ENCODE measurements around the gene SLC39A11. TPM values are rescaled to one million over a fixed set of nuclear protein-coding genes. Genes with fewer than 3 reads are reported as not detected.
"Not testable (repeated sequence)": the region's sequence is repeated elsewhere in the genome, so short reads cannot be mapped to it uniquely, and the experiment has no call there.

SLC39A11 gene
- total RNA-seq, 1 experiment from 2014 or later, result 8.6 TPM

DNA sequence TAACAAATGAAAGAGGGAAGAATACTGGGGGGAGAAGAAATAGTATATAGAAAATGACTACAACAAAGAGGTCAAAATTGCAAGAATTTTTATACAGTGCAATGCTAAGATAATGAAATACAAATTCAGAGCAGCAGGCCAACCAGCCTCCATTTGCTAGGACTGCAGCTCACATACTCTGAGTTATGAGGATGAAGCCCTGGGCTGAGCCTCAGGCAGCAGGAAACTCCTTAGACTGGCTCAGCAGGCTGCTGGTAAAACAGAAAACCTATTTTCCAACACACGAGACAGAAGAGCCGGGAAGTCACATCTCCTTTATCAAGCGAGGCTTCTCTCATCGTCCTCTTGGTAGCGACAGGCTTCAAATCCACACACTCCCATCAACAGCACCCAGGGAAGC, 296.5 kb downstream of the SLC39A11 start:
- DNase-seq (ENCODE audit: low read depth), result no peak

DNA sequence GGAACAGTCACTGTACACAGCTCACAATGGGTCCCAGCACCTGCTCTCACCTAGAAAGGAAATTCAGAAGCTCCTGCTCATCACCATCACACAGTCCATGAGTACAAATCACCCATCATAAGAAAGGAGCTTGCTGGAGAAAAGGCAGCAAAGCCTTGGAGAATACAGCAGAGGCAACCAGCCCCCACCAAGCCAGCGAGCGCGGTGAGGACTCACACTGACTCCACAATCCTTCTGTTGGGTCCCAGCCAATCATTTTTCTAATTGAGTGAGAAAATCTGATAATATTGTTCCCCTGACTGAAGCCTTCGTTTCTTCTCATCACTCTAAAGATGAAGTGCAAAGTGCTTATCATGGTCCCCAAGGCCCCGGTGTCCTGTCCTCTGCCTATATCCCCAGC, 298.3 kb downstream of the SLC39A11 start:
- DNase-seq (ENCODE audit: low read depth), result no peak

DNA sequence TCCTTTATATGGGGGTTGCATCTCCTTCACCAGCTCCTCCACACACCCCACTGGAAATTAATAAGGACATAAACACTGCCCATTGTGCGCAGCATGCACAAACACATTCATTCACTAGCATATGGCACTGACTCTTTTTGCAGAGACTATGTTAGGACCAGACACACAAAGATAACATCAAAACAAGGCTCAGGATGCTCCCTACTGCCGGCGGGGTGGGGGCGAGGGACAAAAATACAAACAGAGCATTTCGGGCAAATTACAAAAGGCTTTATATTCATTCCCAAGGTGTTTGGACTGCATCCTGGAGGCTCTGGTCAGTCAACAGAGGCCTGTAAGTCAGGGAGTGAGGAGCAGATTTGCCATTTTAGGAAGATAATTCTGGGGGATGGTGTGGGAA, 299.7 kb downstream of the SLC39A11 start:
- DNase-seq (ENCODE audit: low read depth), result no peak

DNA sequence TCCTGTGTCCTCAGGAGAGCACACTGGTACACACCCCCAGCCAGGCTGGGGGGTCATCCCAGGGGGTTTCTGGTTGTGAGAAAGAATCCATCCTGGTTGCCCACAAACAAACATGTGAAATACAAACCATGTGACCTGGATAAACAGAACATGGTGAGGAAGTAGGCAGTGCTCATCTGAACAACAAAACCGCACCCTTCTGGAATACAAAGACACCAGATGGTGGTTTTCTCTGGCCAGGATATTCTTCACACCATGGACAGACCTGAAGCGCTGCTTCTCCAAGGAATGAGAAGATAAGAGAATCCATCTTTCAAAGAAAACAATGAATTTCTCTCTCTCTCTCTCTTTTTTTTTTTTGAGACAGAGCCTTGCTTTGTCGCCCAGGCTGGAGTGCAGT, 302.3 kb downstream of the SLC39A11 start:
- DNase-seq (ENCODE audit: low read depth), result no peak

DNA sequence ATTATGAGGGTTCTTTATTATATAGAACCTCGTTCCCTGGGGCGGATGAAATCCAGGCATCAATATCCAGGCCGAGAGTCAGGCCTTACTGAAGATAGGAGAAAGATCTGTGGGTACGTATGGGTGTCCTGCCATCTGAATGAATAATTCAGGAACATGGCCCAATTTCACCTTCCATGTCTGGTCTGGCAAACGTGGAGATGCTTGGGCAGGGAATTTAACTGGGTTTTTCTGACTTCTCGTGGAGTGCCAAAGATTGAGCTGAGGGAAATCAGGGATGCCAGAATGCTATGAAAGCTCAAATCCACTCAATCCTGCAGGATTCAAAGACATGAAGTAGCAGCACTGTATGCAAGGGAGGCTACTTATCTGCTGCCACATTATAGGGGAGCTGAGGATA, 302.8 kb downstream of the SLC39A11 start:
- no peak for DNase-seq (ENCODE audit: low read depth)

DNA sequence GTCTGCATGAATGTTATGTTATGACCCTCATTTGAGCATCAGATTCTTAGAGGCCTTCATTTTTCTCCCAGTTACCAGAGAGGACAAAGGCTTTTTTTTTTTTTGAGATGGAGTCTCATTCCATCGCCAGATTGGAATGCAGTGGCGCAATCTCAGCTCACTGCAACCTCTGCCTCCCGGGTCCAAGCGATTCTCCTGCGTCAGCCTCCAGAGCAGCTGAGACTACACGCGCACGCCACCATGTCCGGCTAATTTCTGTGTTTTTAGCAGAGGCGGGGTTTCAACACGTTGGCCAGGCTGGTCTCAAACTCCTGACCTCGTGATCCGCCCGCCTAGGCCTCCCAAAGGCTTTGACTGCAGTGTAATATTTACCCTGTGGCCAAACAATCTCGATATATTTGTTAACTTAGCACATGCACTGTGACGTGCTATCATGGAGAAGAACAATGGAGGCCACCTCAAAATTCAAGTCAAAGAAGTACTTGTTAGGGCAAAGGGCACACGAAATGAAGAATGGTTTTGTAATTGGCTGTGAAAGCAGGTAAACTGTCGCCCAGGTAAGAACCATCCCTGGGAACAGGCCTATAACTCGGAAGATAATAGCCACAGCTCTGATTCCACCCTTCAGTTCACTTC, 303.4 kb downstream of the SLC39A11 start:
- DNase-seq (ENCODE audit: low read depth), result peak; percentile 17

DNA sequence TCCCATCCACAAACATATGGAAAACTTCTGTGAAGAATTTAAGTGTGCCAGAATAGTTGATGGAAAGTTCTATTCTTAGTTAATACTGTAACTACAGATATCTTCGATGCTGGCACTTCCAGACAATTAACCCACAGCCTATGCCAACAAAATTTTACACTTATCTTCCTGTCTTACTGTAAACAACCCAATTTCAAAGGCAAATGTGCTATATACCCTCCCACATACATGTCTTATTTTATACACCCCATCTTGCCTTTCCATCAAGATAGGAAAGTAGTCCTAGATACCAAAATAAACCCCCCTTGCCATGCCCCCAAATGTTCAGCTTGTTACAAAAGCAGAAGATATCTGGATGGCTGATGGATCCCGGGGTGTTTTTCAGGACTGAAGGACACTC, 306.3 kb downstream of the SLC39A11 start:
- DNase-seq (ENCODE audit: low read depth), result no peak

DNA sequence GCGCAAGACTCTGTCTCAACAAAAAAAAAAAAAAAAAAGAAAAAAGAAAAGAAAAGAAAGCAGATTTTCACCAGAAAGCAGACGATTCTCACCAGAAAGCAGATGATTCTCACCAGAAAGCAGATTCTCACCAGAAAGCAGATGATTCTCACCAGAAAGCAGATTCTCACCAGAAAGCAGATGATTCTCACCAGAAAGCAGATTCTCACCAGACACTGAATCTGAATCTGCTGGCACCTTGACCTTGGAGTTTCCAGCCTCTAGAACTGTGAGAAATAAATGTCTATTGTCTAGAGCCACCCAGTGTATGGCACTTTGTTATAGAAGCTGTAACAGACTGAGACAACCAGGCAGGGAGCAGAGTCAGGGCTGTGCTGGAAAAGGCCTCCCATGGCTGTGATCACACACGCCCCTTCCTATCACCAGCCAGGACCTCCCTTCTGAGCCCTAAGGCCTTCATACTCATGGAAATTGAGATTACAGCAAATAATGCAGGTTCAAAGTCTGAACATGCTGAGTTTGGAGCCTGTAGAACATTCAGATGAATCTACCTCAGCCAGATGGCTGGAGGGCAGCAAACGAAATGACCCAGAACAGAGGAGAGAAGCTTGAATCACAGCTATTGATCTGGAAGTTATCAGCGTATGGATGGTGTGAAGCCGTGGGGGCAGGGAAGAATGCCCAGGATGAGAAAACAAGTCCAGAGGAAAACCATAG, 309.3 kb downstream of the SLC39A11 start:
- DNase-seq (ENCODE audit: low read depth), result no peak

DNA sequence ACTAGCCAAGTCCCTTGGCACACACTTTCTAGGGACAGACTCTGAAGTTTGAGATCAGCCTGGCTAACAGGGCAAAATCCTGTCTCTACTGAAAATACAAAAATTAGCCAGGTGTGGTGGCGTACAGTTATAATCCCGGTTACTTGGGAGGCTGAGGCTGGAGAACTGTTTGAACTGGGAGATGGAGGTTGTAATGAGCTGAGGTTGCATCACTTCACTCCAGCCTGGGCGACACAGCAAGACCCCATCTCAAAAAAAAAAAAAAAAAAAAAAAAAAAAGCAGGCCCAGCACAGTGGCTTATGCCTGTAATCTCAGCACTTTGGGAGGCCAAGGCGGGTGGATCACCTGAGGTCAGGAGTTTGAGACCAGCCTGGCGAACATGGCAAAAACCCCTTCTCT, 310.1 kb downstream of the SLC39A11 start:
- DNase-seq (ENCODE audit: low read depth), result not testable (repeated sequence)

DNA sequence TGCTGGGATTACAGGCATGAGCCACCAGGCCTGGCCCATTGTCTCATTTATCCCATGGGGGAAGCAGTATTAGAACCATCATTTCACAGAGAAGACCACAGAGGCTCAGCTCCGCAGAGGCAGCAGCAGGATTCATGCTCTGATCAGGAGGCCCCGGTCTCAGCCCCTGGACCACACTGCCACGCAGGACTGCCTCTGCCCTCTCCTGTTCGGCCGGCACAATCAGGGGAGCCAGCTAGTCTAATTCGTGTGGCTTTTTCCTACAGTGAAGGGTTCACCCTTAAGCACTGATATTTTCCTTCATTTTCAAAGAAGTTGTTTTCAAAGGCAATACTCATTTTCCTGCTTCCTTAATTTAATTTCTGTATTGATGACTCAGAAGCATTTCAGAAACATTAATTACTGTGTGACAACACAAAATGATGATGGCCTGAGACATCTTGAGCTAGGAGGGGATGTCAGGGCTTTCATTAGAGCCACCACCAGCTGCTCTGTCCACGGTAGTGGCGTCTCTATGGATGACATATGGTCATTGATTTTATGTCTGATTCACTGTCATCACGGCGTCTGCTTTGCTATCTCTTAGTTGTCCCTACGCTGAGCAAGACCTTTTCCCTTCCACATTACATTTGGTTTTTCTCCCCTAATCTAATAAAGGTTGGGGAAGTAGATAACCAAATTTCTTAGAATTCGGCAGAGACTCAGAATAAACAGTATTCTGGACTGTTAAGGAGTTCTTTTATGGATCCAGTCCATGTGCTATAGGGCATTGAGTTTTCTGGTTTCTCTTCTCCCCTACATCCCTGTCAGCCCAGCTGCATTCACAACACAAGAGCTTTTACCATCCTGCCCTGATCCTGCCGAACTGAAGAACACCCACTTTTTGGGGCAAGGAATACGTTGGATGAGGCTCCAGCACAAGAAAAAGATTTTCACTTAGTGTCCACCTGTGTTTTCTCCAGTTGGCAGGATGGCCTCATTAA, 314.0 kb downstream of the SLC39A11 start:
- DNase-seq (ENCODE audit: low read depth), result no peak

DNA sequence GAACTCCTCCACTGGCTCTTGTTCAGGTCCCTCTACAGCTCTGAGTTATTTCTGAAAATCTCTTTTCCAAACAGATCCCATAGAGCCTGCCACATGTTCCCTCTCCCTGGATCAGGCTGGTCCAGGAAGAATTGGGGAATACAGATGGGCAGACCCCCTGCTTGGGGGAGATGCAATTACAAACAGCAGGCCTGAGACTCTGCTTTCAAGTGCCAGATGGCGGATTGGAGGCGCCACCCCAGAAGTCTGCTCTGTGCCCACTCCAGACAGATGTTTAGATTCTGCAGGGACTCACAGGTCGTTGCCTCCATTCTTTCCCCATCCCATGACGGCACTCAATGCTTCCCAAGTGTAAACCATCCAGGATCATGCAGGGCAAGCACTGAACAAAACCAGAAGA, 316.6 kb downstream of the SLC39A11 start:
- no peak for DNase-seq (ENCODE audit: low read depth)

DNA sequence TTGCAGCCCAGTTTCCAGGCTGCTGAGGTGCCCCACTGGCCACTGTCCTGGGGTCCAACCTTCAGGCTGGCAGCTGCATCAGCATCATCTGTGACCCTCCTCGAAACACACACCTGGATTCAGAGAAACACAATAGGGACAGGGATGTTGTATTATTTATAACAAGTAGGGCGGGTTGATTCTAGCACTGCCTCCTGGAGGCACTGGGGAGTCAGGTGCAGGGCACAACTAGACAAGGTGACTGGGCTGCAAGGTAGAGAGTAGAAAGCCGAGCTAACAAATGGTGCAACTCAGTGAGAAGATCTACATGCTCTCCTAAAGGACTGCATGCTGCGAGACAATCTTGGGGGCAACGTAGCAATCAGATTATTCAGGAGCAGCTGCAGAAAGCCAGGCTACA, 317.3 kb downstream of the SLC39A11 start:
- no peak for DNase-seq (ENCODE audit: low read depth)

DNA sequence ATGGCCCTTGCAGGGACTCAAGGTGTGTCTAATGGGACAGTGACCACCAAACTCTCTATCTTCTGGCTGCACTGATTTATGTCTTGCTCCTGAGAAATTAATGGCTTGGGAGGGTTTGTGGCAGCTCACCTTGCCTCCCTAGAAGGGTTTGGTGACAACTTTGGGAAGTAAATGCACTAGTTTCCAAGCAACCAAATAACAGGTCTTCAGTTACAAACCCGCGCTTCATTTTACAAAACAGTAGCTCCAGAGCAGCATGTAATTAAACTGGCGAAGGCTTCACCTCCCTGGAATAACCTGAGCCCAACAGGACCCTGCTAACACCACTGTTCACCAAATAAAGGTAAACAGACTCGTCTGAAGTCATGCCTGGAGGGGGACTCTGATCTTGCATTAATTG, 318.3 kb downstream of the SLC39A11 start:
- no peak for DNase-seq (ENCODE audit: low read depth)

DNA sequence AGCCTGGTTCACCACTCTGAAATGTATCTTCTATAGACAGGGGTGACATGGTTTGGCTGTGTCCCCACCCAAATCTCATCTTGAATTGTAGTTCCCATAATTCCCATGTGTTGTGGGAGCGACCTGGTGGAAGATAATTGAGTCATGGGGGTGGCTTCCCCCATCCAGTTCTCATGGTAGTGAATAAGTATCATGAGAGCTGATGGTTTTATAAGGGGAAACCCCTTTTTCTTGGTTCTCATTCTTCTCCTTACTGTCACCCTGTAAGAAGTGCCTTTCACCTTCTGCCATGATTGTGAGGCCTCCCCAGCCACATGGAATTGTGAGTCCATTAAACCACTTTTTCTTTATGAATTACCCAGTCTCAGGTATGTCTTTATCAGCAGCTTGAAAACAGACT, 319.3 kb downstream of the SLC39A11 start:
- not testable (repeated sequence) for DNase-seq (ENCODE audit: low read depth)

DNA sequence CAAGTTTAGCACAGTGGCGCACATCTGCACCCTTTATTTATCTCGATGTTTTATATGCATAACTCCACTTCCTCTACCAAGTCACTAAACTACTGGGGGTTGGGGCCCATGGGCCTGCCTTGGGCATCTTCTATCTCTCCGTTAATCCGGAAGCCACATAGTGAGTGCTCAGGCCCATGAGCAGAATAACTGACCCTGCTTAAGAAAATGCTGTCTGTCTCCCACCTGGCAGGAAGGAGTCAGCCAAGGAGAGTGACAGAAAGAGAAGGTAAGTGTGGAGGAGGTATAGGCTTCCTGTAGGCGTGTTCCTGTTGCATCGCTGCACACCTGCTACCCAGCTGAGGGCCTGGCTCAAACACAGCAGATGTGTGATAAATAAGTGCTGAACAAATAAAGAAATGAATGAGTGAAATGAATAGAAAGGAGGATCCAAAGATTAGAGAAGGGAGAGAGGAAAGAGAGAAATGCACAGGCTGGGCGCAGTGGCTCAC, 320.1 kb downstream of the SLC39A11 start:
- DNase-seq (ENCODE audit: low read depth), result no peak

DNA sequence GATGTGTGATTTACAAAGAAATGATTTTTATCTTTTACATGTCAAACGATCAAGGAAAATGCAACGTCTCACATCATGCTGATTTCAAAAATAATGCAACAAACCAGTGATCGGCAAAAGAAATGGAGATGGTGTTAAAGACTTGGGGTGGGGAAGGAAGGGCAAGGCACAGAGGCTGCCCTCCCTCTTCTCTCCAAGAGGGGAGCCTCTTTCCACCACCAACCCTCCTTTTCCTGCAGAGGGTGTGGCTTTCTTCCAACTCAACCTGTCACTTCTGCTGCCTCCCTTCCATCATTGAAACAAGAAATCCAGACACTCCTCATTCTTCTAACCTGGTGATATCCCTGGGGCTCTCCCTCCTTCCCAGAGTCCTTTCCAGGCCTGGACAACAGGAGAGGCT, 320.8 kb downstream of the SLC39A11 start:
- no peak for DNase-seq (ENCODE audit: low read depth)

DNA sequence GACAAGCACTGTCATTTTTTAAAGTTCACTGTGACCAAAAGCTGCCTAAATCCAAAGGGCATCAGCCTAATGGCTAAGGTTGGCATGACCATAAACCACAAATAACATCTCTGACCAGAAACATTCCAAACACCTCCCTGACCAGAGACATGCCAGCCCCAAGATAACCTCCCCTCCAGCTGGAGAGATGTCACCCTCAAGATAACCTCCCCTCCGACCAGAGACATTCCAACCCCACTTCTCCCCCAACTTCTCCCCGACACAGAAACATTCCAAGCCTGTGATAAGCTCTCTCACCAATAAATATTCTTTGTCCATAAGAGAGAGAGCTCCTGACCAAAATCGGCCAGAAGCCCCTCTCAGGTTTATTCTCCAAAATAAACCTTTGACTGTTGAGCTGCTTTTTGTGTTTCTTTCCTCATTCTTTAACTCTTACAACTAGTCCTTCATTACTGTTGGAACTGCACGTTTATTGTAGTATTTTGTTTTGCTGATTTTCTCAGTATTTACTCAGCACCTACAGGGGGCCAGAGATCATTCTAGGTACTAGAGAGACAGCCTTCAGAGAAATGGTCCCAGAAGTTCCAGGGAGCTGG, 325.6 kb downstream of the SLC39A11 start:
- DNase-seq (ENCODE audit: low read depth), result no peak

DNA sequence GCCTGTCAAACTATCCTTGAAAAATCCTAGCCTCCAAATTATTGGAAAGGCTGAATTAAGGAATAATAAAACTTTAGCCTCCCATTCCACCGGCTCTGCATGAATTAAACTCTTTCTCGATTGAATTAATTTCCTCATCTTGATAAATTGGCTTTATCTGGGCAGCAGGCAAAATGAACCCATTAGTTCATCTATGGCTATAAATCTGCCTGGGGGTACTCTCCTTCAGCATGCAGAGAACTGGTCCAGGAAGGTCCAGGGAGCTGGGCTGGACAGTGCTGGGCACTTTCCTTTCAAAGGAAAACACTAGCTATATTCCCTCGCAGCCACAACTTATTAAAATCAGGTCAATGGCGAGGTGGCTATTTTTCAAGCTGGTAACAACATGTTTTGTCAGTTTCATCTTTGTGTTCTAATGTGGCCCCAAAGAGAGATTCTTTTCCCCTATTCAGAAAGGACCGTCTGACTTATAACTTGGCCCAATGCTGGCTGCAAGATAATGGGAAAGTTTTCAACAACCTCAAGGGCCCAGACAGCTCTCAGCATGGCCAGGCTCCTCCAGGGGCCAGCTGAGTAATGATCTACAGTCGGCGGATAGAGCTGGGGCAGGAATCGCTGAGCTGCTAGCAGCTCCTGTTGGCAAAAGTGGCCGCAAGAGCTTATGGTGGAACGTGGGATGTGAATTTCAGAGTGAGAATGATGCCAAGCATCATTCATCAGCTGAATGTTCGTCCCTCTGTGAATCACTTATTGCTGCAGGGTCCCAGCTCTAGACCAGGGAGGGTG, 326.9 kb downstream of the SLC39A11 start:
- no peak for DNase-seq (ENCODE audit: low read depth)

DNA sequence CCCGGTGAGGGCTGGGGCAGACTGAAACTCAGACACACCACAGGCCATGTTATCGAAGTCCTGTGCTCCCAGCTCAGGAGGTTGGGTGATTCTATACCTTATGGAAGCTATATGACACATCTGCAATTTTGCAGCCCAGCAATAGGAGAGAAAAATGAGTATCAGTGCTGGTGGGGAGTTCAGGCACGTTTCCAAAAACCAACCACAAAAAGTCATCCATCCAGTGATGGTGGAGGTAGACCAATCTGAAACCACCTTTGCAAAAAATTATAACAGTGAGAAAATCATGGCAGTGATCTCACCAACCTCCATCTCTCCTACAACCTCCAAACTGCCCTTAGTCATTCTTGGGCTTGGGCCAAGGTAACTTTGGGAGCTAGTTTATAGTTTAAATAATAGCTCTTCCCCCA, 327.9 kb downstream of the SLC39A11 start:
- peak; percentile 5 for DNase-seq (ENCODE audit: low read depth)

DNA sequence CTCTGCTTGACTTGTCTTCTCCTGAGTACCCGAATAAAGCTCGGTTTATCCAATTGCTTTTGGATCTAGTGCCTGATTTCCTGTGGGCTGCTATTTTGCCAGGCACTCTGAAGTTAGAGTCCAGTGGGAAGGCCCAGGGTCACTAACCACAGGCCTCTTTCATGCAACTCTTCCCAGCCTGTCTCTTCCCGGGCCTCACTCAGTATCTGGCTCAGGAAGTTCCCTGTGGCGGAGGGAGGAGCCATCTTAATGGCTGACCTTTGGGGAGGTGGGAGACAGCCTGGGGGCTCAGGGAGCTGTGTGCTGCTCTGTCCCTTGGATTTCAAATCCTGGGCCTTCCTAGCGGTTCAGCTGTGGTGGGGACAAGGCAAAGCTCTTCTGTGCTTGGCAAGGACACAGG, 328.5 kb downstream of the SLC39A11 start:
- DNase-seq (ENCODE audit: low read depth), result no peak
